Omental fat pad (tissue), 4 donors: ENCODE data around the gene TTLL11. TPM values are rescaled to one million over a fixed set of nuclear protein-coding genes. Genes with fewer than 3 reads are reported as not detected.

Source experiments
- ATAC-seq: fragments of 150-250 bp; one replicate; pipeline ENCODE4 v1.9.1; 2016; ENCODE audit warnings: mild to moderate bottlenecking, moderate library complexity; ENCODE audit not compliant: low FRiP score
- DNase-seq: peaks from one replicate; pipeline ENCODE4 v3.0.0-alpha.2; 2019; ENCODE audit warnings: low spot score
- total RNA-seq, 4 donors: library from RNA; depleted of rRNA; stranded (reverse); fragments of >200 nt; gene quantifications; one replicate each; pipeline ENCODE4 v1.1.0, GENCODE V29; 2016
- TF ChIP-seq, protein P1 (sequence below), 3 donors: fragments of 450-650 bp; IDR thresholded peaks; one replicate each; pipeline ENCODE4 v1.5.1; 2016 to 2017; ENCODE audit warnings: antibody characterized with exemption in 3 of 3, mild to moderate bottlenecking in 3 of 3, moderate library complexity in 2 of 3

TTLL11 gene
- total RNA-seq, 4 donors from 2014 or later: 7.0 to 16.0 (median 10.2) TPM

DNA sequence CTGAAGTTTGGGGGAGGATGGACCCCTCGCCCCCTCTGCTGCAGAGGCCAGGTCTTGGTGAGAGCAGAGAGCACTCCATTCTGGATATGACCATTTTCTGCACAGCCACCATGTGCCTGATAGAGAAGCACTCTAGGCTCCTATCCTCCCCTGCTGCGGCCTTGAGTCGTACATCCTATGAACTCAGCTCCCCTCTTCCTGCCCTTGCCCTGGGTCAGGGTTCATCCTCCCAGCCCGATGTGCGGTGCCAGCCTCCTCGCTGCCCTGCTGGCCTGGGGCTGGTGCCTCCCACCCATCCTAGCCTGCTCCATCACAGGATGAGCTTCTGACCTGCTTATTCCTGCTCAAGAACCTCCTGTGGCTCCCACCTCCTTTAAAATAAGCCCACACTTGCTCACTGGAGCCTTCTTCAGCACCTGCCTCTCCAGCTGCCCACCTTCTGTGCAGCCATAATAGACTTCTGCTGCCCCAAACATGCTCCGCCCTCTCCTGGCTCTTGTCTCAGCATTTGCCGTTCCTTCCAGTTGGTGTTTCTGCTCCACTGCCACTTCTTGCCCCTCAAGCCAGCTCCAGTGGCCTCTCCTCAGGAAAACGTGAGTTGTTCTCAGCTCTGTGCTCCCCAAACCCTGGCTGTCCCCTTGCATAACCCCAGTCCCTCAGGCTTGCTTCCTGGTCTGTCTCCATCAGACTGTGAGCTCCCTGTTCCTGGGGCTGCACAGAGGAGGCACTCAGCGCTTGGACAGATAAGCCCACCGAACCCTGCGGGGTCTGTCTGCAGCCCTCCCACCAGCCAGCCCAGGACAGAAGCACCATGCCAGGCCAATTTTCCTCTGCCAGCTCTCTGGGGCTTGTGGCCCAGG lies 22.3 kb upstream of the TTLL11 start:
- TF ChIP-seq, protein P1, sequence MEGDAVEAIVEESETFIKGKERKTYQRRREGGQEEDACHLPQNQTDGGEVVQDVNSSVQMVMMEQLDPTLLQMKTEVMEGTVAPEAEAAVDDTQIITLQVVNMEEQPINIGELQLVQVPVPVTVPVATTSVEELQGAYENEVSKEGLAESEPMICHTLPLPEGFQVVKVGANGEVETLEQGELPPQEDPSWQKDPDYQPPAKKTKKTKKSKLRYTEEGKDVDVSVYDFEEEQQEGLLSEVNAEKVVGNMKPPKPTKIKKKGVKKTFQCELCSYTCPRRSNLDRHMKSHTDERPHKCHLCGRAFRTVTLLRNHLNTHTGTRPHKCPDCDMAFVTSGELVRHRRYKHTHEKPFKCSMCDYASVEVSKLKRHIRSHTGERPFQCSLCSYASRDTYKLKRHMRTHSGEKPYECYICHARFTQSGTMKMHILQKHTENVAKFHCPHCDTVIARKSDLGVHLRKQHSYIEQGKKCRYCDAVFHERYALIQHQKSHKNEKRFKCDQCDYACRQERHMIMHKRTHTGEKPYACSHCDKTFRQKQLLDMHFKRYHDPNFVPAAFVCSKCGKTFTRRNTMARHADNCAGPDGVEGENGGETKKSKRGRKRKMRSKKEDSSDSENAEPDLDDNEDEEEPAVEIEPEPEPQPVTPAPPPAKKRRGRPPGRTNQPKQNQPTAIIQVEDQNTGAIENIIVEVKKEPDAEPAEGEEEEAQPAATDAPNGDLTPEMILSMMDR (IDR thresholded peaks at IDR 0.05): no peak
- no peak for ATAC-seq
- no peak for DNase-seq

DNA sequence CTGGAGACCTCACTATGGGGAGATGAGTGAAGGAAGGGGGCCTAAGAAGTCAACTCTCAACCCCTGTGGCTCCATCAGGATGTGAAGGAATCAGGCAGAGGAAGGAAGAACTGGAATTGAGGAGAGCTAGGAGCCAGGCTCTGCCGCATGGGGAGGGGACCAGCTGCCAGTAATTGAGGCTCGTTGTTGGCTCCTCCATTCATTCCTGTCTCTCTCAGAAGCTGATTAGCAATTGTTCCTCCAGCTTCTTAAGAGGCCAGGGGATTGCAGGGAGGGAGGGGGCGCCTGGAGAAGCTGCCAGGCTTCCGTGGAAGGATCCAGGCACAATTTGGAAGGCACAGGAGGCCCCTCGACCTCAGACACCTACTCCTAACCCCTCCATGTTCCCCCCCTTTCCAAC lies 20.5 kb upstream of the TTLL11 start:
- TF ChIP-seq, protein P1 (IDR thresholded peaks at IDR 0.05): no peak
- DNase-seq (no peak), ATAC-seq (no peak)

DNA sequence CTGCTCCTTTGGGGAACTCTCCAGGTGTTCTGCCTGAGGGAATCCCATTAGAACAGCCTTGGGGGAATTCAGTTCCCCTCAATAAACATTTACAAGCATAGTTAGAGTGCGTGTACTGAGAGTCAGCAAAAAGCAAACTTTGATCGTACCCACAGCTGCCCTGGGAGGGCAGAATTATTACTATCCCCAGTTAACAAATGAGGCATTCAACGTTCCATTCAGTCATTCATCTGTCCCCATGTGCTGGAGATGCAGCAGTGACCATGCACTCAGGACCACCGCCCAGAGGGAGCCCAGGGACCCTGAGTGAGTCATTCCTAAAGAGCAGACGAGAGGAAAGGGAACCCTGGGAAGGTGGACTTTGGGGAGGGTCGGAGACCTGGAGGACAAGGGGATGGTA lies 19.1 kb upstream of the TTLL11 start:
- DNase-seq (no peak), ATAC-seq (no peak)
- TF ChIP-seq, protein P1 (IDR thresholded peaks at IDR 0.05): no peak

DNA sequence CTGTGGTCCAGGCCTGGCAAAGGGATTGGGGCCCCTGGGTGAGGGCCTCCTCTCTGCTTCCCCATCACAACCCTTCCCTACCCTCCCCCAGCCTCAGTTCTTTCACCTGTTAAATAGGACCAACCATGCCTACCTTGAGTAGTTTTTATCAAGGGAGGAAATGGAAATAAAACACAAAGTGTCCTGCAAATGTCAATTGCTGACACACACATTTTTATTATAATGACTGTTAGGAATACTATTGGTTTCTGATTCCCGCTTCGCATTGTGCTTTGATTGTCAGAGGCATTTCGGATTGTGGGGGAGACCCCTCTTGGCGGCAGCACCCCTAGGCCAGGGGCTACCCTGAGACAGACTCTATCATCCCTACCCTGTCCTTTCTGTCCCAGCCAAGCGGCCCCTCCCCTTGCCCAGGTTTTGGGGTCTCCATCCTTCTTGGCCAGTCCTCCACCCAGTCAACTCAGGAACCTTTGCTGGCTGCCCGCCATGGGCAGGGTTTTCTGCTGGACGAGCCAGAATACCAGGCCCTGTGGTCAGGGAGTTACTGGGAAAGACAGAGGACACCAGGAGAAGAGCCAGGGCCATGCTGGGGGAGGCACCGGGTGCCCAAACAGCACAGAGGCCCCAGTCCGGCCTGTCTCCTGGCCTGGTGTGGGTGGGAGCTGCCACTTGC lies 18.4 kb upstream of the TTLL11 start:
- ATAC-seq (no peak), DNase-seq (no peak)
- TF ChIP-seq, protein P1 (IDR thresholded peaks at IDR 0.05): no peak

DNA sequence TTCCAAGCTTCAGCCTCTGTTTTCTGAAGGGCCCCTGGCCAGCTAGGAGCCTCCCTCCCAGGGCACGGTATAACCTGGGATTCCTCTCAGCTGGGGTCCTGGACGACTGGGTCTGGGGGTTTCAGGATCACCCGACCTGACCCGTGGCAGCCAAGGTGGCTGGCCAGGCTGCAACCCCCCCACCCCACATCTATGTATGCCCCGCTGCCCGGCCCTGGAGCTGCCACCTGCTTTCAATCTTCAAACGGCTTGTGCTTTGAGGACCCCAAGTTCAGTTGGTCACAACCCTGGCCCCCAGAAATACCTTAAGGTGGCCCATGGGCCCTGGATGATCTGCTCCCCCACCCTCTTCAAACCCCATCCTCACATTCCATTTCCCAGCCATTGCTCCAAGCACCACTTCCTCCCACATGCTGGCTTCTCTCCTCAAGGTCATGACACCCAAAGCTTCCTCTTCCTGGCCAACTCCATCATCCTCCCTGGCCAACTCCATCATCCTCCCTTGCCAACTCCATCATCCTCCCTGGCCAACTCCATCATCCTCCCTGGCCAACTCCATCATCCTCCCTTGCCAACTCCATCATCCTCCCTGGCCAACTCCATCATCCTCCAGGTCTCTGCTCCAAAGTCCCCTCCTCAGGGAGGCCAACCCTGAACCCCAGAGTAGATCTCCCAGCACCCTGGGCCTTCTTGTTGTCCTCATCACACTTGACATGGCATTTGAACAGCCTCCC lies 17.2 kb upstream of the TTLL11 start:
- TF ChIP-seq, protein P1 (IDR thresholded peaks at IDR 0.05): no peak
- no peak for ATAC-seq
- DNase-seq: no peak

DNA sequence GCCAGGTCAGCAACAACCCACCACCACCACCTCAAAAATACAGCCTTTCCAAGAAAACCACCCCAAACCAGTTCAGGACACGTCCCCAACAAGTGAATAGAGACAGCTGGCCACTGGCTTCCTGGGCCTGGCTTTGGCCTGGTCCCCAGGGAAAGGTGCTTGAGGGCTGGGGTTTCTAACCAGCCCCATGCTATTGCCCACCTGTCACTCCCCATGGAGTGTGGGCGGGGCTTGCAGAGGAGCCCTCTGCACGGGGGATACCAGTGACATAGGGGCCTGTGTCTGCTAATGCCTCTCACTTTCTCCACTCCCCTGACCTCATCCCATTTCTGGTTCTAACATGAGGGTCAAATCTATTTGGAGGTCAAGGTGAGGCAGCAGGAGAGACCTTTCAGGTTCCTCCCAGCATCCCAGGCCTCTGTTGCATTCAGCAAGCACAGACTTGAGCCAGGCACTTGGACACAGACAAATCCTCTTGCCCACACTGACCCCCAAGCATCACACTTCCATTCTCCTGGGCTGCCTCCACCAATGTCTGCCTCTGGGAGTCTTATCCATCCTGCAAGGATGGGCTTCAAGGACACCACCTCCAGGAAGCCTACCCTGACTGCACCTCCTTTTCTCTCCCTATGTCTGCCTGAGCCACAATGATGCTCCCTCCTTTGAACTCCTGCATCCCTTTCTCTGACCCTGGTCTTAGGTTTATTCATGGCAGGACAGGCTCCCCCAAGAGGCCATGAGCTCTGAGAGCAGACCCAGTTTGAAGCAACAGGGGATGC lies 16.1 kb upstream of the TTLL11 start:
- TF ChIP-seq, protein P1 (IDR thresholded peaks at IDR 0.05): no peak
- DNase-seq (no peak), ATAC-seq (no peak)
